COLO668 (cell line): ENCODE measurements around the gene A3GALT2.

Experiments
- DNase-seq: peaks from one replicate; lab custom pipeline; 2025; ENCODE audit not compliant: unreplicated experiment; lab: John Stamatoyannopoulos, UW

Gene A3GALT2

DNA sequence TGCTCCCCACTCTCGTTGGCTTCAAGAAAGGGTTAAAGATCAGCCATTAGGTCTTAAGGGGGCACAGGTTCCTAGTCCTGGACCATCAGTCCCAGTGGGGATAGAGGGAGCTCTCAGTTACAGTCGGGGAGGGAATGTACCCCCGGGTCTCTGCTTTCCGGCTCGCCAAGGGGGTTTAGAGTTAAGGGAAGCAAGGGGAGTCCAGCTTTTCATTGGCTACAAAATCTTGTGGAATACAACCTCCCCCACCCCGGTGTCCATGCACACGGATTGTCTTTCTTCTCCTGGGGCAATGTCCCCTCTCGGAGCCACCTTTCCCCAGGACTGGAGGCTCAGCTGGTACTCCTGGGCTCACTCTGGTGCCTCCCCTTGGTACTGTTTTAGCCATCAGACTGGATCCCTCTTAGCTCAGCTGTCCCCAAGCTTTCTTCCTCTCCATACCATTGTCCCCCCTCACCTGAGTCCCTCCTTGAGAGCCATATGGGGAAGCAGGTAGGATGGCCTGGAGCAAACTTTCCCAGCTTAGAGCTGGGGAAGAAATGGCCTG, at the start of gene A3GALT2:
TSS of gene A3GALT2 (minus strand) at position 480 of the 547 bp plus-strand sequence. CDS start at position 480, 0 bp downstream.
- DNase-seq: no peak

DNA sequence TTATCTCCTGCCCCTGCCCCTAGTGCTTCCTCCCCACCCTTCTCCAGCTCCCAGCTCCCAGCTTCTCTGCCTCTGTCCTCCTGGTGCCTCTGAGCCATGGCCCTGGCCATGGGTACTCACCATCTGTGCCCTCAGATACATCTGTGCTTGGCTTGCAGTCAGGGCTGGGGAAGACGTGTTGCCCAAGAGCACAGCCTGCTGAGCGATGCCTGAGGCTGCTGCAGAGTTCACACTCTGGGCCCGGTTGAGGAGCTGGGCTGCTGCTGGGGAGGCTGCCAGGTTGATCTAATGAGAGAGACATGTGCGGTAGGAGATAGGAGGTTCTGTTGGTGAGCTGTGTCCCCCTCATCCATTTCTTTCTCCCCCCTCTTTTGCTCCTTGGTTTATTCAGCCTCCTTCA, 49.4 kb upstream of the A3GALT2 start:
- DNase-seq: no peak

DNA sequence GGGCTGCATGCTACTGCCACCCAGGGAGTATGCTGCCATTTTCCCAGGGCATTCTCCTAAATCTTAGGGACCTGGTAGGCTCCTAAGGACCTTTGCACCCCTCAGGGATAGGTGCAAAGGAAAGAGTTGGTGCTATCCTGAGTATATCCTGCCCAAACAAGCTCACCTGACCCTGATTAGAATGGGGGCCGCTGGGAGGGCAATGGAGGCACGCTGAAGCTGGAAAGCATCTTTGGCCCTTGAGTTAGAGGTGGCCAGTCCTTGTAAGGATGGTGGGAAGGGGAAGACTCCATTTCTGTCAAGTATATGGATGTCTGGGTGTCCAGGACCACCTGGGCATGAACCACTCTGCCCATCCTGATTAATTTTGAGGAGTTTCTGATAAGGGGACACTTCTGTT, 48.9 kb upstream of the A3GALT2 start:
- DNase-seq: no peak

- DNase-seq: no peak
Measured at GRCh38 chr1:33369081-33369480, 48.2 kb upstream of the A3GALT2 start.

GRCh38 chr1:33368431-33368830, 47.5 kb upstream of the A3GALT2 start:
- no peak for DNase-seq

- DNase-seq: peak; percentile 91
Measured at GRCh38 chr1:33367485-33368405, 46.8 kb upstream of the A3GALT2 start.

GRCh38 chr1:33366762-33367484, 46.0 kb upstream of the A3GALT2 start:
- no peak for DNase-seq

- DNase-seq: no peak
Measured at GRCh38 chr1:33365560-33365997, 44.7 kb upstream of the A3GALT2 start.

GRCh38 chr1:33364565-33364918, 43.6 kb upstream of the A3GALT2 start:
- DNase-seq: no peak

DNA sequence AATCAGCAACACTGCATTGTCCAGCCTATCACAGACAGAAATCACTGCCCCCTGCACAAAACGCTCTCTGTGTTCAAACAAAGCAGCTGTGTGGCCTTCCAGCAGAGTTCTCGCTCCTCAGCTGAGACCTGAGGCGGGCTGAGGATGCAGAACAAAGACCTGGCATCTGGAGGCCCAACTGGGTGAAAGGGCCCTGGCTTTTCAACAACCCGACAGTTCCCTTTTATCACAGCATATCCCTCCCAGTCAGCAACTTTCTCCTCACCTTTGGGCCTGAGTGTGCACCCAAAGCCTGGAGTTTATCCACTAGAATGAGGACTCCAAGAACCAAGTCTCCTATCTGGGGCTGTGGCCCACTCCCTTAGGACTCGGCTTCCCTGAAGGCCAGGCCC, 42.6 kb upstream of the A3GALT2 start:
- DNase-seq: no peak

DNA sequence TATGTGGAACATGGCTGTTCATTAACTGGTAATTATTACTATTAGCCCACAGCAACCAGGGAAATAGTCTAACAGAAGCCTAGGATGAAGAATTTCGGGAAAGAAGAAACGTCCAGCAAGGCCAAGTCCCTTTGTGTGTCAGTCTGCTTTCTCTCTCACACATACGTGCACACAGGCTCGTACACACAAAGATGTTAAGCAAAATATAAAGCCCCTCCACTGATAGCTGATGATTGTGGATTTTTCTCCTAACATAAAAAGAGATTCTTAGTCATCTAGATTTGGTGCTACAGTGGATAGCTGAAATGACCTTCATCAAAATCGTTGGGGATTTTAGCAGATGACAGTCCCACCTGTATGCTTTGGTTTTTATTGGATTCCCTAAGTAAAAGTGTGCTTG, 42.1 kb upstream of the A3GALT2 start:
- no peak for DNase-seq

GRCh38 chr1:33361532-33362235, 40.8 kb upstream of the A3GALT2 start:
- no peak for DNase-seq

GRCh38 chr1:33360367-33360766, 39.5 kb upstream of the A3GALT2 start:
- no peak for DNase-seq

- no peak for DNase-seq
Measured at GRCh38 chr1:33359931-33360330, 39.0 kb upstream of the A3GALT2 start.

- DNase-seq: no peak
Measured at GRCh38 chr1:33358795-33359503, 38.1 kb upstream of the A3GALT2 start.

DNA sequence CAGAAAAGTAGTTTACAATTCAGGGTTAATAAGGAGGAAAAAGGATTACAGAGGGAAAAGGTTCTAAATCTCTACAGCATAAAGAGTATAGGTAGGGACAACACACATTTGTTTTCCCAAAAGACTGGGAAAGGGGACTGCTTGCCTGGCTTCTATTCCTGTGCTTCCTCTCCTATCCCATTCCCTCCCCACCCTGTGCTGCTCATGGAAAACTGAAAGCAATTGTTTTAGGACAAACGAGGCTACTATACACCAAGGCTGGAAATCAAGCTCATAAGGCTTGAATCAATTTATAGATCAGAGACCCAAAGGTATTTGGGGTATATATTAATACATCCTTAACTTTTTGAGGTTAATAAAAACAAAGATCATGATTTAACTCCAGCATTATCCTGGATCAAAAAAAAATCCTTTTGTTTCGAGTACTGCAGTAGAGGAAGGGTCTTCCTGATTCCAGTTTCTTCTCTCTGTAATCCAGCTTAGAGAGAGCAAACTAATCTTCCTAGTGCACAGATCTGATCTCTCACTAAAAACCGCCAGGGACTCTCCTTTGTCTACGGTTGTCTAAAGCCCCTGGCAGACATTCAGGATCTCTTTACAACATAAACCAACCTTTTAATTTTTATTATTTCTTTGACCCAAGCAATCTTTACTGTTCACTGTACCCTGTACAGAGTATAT, 37.4 kb upstream of the A3GALT2 start:
- no peak for DNase-seq

DNA sequence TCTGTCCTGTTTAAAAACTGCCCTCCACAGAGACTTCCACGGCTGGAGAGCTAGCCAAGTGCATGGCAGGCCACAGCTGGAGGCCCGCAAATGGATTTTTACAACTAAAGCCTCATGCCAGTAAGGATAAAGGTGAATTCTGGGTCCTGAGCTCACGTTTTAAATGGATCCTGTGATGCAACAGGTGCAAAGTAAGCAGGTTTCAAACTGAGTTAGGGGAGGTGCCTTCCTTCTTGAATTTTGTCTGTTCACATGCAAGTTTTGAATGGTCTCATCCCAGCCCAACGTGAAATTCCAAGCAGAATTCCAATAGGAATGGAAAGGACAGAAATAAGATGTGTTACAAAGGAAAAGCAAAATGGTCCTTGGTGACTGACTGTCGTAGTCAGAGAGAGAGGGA, 36.2 kb upstream of the A3GALT2 start:
- no peak for DNase-seq

GRCh38 chr1:33354707-33355316, 33.9 kb upstream of the A3GALT2 start:
- DNase-seq: no peak

DNA sequence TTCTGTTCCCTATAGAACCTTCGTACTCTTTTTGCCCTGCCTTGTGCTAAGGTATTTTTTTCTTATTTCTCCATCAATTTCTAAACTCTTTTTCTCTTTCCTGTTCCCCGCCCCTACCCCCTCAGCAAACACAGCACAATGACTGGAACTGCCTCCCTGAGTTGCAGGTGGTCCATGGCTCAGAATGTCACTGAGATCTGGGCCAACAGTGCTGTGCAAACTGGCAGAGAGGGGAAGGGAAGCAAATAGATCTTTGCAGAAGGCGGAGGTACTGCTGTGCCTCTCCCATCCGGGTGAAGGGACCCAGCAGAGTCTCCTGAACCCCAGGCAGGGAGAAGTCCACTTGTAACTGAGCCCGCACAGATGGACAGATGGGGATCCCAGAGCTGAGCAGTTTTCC, 32.6 kb upstream of the A3GALT2 start:
- no peak for DNase-seq

DNA sequence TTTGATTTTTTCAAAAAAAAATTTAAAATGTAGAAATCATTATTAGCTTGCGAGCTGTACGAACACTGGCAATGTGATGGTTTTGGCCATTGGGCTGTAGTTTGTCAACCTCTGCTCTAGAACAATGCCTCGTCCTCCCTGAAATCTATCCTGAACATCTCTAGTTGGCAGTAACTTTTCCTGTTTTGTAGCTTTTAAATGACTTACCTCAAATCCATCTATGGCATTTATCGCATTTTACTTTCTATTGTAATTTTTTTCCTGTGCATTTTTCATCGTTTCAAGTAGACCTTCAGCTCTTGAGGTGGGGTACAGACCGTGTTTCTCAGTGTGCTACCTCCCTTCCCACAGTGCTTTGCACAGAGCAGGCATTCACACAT, 30.4 kb upstream of the A3GALT2 start:
- DNase-seq: no peak
